ENCODE results near the gene DLGAP1.

Gene DLGAP1

GRCh38 chr18:3616744-3617143 lies 838.4 kb downstream of the DLGAP1 start:
- Histone ChIP-seq H3K9me2 (replicated peaks; ENCODE audit: insufficient read depth, low read length) (no peaks in the 10 kb centered on the region), H3K79me2 (ENCODE audit: insufficient read depth, low read length) (no peaks in the 10 kb centered on the region), H3K4me3 (ENCODE audit: insufficient read depth, low read length, poor library complexity, severe bottlenecking) (no peak overlapping the region), H3K27me3 (ENCODE audit: low read length) (no peaks in the 10 kb centered on the region), H2AFZ (ENCODE audit: low read depth, low read length, severe bottlenecking) (no peak overlapping the region), H3K4me2 (ENCODE audit: low read depth, low read length, poor library complexity, severe bottlenecking) (no peak overlapping the region), H4K20me1 (ENCODE audit: low read depth, low read length) (no peaks in the 10 kb centered on the region), H3K27ac (ENCODE audit: low read depth, low read length) (no peak overlapping the region), H3K9me3 (ENCODE audit: insufficient read depth, low read length) (no peaks in the 10 kb centered on the region), H3K9ac (ENCODE audit: low read length) (no peak overlapping the region), H3K36me3 (ENCODE audit: low read length) (no peaks in the 10 kb centered on the region), H3F3A (ENCODE audit: insufficient read depth) (no peaks in the 10 kb centered on the region)
- no peak for TF ChIP-seq CTCF (IDR thresholded peaks at IDR 0.05; ENCODE audit: insufficient read depth, low read length, poor library complexity, severe bottlenecking)
- no peak for TF ChIP-seq EZH2phosphoT487 (conservative IDR thresholded peaks at IDR 0.05; ENCODE audit: low read length)

- H3K9me2 ChIP-seq (replicated peaks; ENCODE audit: insufficient read depth, low read length): no peaks in the 10 kb centered on the region
- H3F3A ChIP-seq (ENCODE audit: insufficient read depth): no peaks in the 10 kb centered on the region
- no peak overlapping the region for H3K27ac ChIP-seq (ENCODE audit: low read depth, low read length)
- H3K9ac ChIP-seq (ENCODE audit: low read length): no peak overlapping the region
- no peak overlapping the region for H3K4me2 ChIP-seq (ENCODE audit: low read depth, low read length, poor library complexity, severe bottlenecking)
- TF ChIP-seq EZH2phosphoT487 (conservative IDR thresholded peaks at IDR 0.05; ENCODE audit: low read length) (no peak), CTCF (IDR thresholded peaks at IDR 0.05; ENCODE audit: insufficient read depth, low read length, poor library complexity, severe bottlenecking) (no peak)
- no peaks in the 10 kb centered on the region for H3K27me3 ChIP-seq (ENCODE audit: low read length)
- H3K36me3 ChIP-seq (ENCODE audit: low read length): no peaks in the 10 kb centered on the region
- H4K20me1 ChIP-seq (ENCODE audit: low read depth, low read length): no peaks in the 10 kb centered on the region
- H3K4me3 ChIP-seq (ENCODE audit: insufficient read depth, low read length, poor library complexity, severe bottlenecking): no peak overlapping the region
- H3K79me2 ChIP-seq (ENCODE audit: insufficient read depth, low read length): no peaks in the 10 kb centered on the region
- H2AFZ ChIP-seq (ENCODE audit: low read depth, low read length, severe bottlenecking): no peak overlapping the region
- H3K9me3 ChIP-seq (ENCODE audit: insufficient read depth, low read length): no peaks in the 10 kb centered on the region
These were observed 839.0 kb downstream of the DLGAP1 start for GRCh38 chr18:3616142-3616541.

DNA sequence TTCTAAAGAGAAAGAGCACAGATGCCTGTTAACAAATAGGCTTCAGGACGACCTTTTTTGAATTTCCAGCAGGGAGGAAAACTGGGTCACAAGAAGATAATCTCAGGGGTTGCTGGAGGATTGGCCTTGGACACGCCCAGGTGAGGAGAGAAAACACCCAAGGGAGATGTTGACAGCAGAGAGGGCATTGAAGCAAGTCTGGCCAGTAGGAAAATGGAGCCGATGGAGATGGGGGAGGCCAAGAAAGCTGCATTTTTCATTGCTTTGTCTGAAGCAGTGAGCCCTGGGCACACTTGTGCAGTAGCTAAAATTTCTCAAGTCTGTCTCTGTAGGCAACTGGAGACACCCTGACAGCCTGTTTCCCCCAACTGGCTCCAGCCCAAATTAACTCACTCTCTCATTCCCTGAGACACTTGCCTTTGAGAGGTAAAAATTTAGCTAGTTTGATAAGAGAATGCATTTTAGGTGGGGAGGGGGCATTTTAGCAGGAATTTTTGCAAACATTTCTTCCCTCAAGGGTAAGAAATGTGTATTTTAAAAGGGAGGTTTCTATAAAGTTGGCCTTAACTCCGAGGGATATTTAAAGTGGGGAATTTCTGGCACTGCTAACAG lies 839.6 kb downstream of the DLGAP1 start:
- H4K20me1 ChIP-seq (ENCODE audit: low read depth, low read length): no peaks in the 10 kb centered on the region
- no peaks in the 10 kb centered on the region for H3K9me2 ChIP-seq (replicated peaks; ENCODE audit: insufficient read depth, low read length)
- H3F3A ChIP-seq (ENCODE audit: insufficient read depth): no peaks in the 10 kb centered on the region
- H3K27ac ChIP-seq (ENCODE audit: low read depth, low read length): no peak overlapping the region
- no peak for TF ChIP-seq CTCF (IDR thresholded peaks at IDR 0.05; ENCODE audit: insufficient read depth, low read length, poor library complexity, severe bottlenecking)
- no peak for TF ChIP-seq EZH2phosphoT487 (conservative IDR thresholded peaks at IDR 0.05; ENCODE audit: low read length)
- no peaks in the 10 kb centered on the region for H3K36me3 ChIP-seq (ENCODE audit: low read length)
- H3K4me2 ChIP-seq (ENCODE audit: low read depth, low read length, poor library complexity, severe bottlenecking): no peak overlapping the region
- H2AFZ ChIP-seq (ENCODE audit: low read depth, low read length, severe bottlenecking): no peak overlapping the region
- H3K27me3 ChIP-seq (ENCODE audit: low read length): no peaks in the 10 kb centered on the region
- no peaks in the 10 kb centered on the region for H3K79me2 ChIP-seq (ENCODE audit: insufficient read depth, low read length)
- H3K9me3 ChIP-seq (ENCODE audit: insufficient read depth, low read length): no peaks in the 10 kb centered on the region
- no peak overlapping the region for H3K4me3 ChIP-seq (ENCODE audit: insufficient read depth, low read length, poor library complexity, severe bottlenecking)
- H3K9ac ChIP-seq (ENCODE audit: low read length): no peak overlapping the region
